HUES6 (cell line): ENCODE data around the gene U2AF1L4.

Experiments
- H3K27ac ChIP-seq: 2 replicates; pipeline ENCODE4 v1.7.0; 2013; ENCODE audit warnings: low read depth, mild to moderate bottlenecking, low read length, inconsistent platforms
- H3K27me3 ChIP-seq: 2 replicates; pipeline ENCODE4 v1.6.1; 2013; ENCODE audit warnings: low read length; ENCODE audit not compliant: control insufficient read depth, insufficient read depth
- H3K36me3 ChIP-seq: 2 replicates; pipeline ENCODE4 v1.6.1; 2013; ENCODE audit warnings: low read length; ENCODE audit not compliant: control insufficient read depth, insufficient read depth
- H3K4me1 ChIP-seq: 2 replicates; pipeline ENCODE4 v1.6.1; 2013; ENCODE audit warnings: low read length; ENCODE audit not compliant: control insufficient read depth, insufficient read depth
- H3K4me3 ChIP-seq: 2 replicates; pipeline ENCODE4 v1.5.1; 2013; ENCODE audit warnings: low read depth, low read length
- H3K9ac ChIP-seq: one replicate; pipeline ENCODE4 v1.6.1; 2013; ENCODE audit warnings: mild to moderate bottlenecking, low read length
- H3K9me3 ChIP-seq: 2 replicates; pipeline ENCODE4 v1.6.1; 2013; ENCODE audit warnings: low read depth, low read length; ENCODE audit not compliant: control insufficient read depth, insufficient read depth

Gene U2AF1L4

GRCh38 chr19:35713904-35714495 lies 31.2 kb downstream of the U2AF1L4 start:
- peaks cover 31% of the 10 kb centered on the region for H3K4me1 ChIP-seq
- no peak overlapping the region for H3K4me3 ChIP-seq
- H3K9me3 ChIP-seq: no peaks in the 10 kb centered on the region
- no peaks in the 10 kb centered on the region for H3K36me3 ChIP-seq
- H3K9ac ChIP-seq: no peak overlapping the region
- no peak overlapping the region for H3K27ac ChIP-seq
- H3K27me3 ChIP-seq: peaks cover 6% of the 10 kb centered on the region; the same call in 1 of the 2 replicates

GRCh38 chr19:35713506-35713850 lies 31.7 kb downstream of the U2AF1L4 start:
- no peak overlapping the region for H3K4me3 ChIP-seq
- H3K9me3 ChIP-seq: no peaks in the 10 kb centered on the region
- peaks cover 6% of the 10 kb centered on the region; the same call in 1 of the 2 replicates for H3K27me3 ChIP-seq
- H3K27ac ChIP-seq: no peak overlapping the region
- no peak overlapping the region for H3K9ac ChIP-seq
- H3K36me3 ChIP-seq: no peaks in the 10 kb centered on the region
- H3K4me1 ChIP-seq: peaks cover 29% of the 10 kb centered on the region

GRCh38 chr19:35712567-35713505 lies 32.4 kb downstream of the U2AF1L4 start:
- H3K9ac ChIP-seq: no peak overlapping the region
- no peaks in the 10 kb centered on the region for H3K9me3 ChIP-seq
- no peak overlapping the region for H3K27ac ChIP-seq
- H3K36me3 ChIP-seq: no peaks in the 10 kb centered on the region
- no peak overlapping the region for H3K4me3 ChIP-seq
- peaks cover 6% of the 10 kb centered on the region; the same call in 1 of the 2 replicates for H3K27me3 ChIP-seq
- H3K4me1 ChIP-seq: peaks cover 29% of the 10 kb centered on the region

- H3K4me3 ChIP-seq: no peak overlapping the region
- H3K27me3 ChIP-seq: peaks cover 6% of the 10 kb centered on the region; the same call in 1 of the 2 replicates
- no peaks in the 10 kb centered on the region for H3K9me3 ChIP-seq
- H3K4me1 ChIP-seq: peaks cover 27% of the 10 kb centered on the region
- peak overlapping the region; percentile 32 for H3K9ac ChIP-seq
- no peak overlapping the region for H3K27ac ChIP-seq
- H3K36me3 ChIP-seq: no peaks in the 10 kb centered on the region
Observed at GRCh38 chr19:35710784-35711723, 34.2 kb downstream of the U2AF1L4 start.

- Histone ChIP-seq H3K9me3 (no peaks in the 10 kb centered on the region), H3K9ac (no peak overlapping the region), H3K36me3 (no peaks in the 10 kb centered on the region), H3K4me1 (peaks cover 10% of the 10 kb centered on the region), H3K4me3 (no peak overlapping the region), H3K27ac (no peak overlapping the region), H3K27me3 (peaks cover 15% of the 10 kb centered on the region)
Observed at GRCh38 chr19:35708391-35708790, 36.8 kb downstream of the U2AF1L4 start.

- no peaks in the 10 kb centered on the region for H3K36me3 ChIP-seq
- H3K9me3 ChIP-seq: no peaks in the 10 kb centered on the region
- H3K4me1 ChIP-seq: peaks cover 4% of the 10 kb centered on the region; the same call in 1 of the 2 replicates
- H3K27me3 ChIP-seq: peaks cover 24% of the 10 kb centered on the region
- H3K4me3 ChIP-seq: no peak within 1 kb of the TSS
- H3K9ac ChIP-seq: no peak within 1 kb of the TSS
- H3K27ac ChIP-seq: no peak within 1 kb of the TSS
Observed at GRCh38 chr19:35704218-35704617, 41.0 kb downstream of the U2AF1L4 start, which contains the start of gene ZBTB32. ZBTB32 (plus strand) TSS chr19:35704558; CDS start chr19:35714627, 10,069 bp downstream.

- no peak overlapping the region for H3K4me3 ChIP-seq
- no peak overlapping the region for H3K9ac ChIP-seq
- no peak overlapping the region for H3K27ac ChIP-seq
Observed at GRCh38 chr19:35703343-35703742, 41.9 kb downstream of the U2AF1L4 start.

GRCh38 chr19:35702223-35703012 lies 42.8 kb downstream of the U2AF1L4 start:
- H3K4me1 ChIP-seq: peaks cover 4% of the 10 kb centered on the region; the same call in 1 of the 2 replicates
- H3K36me3 ChIP-seq: no peaks in the 10 kb centered on the region
- peaks cover 24% of the 10 kb centered on the region for H3K27me3 ChIP-seq
- no peak overlapping the region for H3K27ac ChIP-seq
- H3K9me3 ChIP-seq: no peaks in the 10 kb centered on the region
- peak overlapping the region; percentile 45 for H3K9ac ChIP-seq
- H3K4me3 ChIP-seq: peak overlapping the region; percentile 81

More at GRCh38 chr19:35703343-35703742, 41.9 kb downstream of the U2AF1L4 start:
- H3K36me3 ChIP-seq: no peaks in the 10 kb centered on the region
- H3K9me3 ChIP-seq: no peaks in the 10 kb centered on the region
- peaks cover 4% of the 10 kb centered on the region; the same call in 1 of the 2 replicates for H3K4me1 ChIP-seq
- H3K27me3 ChIP-seq: peaks cover 24% of the 10 kb centered on the region

GRCh38 chr19:35696835-35697234 lies 48.4 kb downstream of the U2AF1L4 start:
- H3K36me3 ChIP-seq: no peaks in the 10 kb centered on the region
- no peak overlapping the region for H3K9ac ChIP-seq
- peaks cover 5% of the 10 kb centered on the region for H3K9me3 ChIP-seq
- no peak overlapping the region for H3K4me3 ChIP-seq
- no peaks in the 10 kb centered on the region for H3K27me3 ChIP-seq
- no peak overlapping the region for H3K27ac ChIP-seq
- no peaks in the 10 kb centered on the region for H3K4me1 ChIP-seq

GRCh38 chr19:35695895-35696422 lies 49.3 kb downstream of the U2AF1L4 start:
- Histone ChIP-seq H3K27me3 (no peaks in the 10 kb centered on the region), H3K4me1 (no peaks in the 10 kb centered on the region), H3K27ac (no peak overlapping the region), H3K9me3 (peaks cover 5% of the 10 kb centered on the region), H3K36me3 (no peaks in the 10 kb centered on the region), H3K4me3 (no peak overlapping the region), H3K9ac (no peak overlapping the region)
